KMS-11 (cell line): ENCODE results near the gene PSMC3IP.

Source experiments
- H2AFZ ChIP-seq: fragments of 200-600 bp; sonication (generic); 2 replicates; pipeline ENCODE4 v1.6.1; 2016; ENCODE audit warnings: antibody characterized with exemption, mixed run types, low read depth
- H3K27ac ChIP-seq: fragments of 200-600 bp; sonication (generic); 2 replicates; pipeline ENCODE4 v1.6.1; 2016; ENCODE audit warnings: mild to moderate bottlenecking, mixed run types
- H3K27me3 ChIP-seq: fragments of 200-600 bp; sonication (generic); 2 replicates; pipeline ENCODE4 v1.6.1; 2017; ENCODE audit warnings: mild to moderate bottlenecking, low read depth, mixed run types, moderate library complexity; ENCODE audit not compliant: insufficient read depth
- H3K36me3 ChIP-seq: fragments of 200-600 bp; sonication (generic); 2 replicates; pipeline ENCODE4 v1.6.1; 2017; ENCODE audit warnings: mild to moderate bottlenecking, mixed run types; ENCODE audit not compliant: insufficient read depth
- H3K4me1 ChIP-seq: fragments of 200-600 bp; sonication (generic); 2 replicates; pipeline ENCODE4 v1.6.1; 2016; ENCODE audit warnings: mild to moderate bottlenecking, low read depth, mixed run types; ENCODE audit not compliant: poor library complexity, severe bottlenecking
- H3K4me2 ChIP-seq: fragments of 200-600 bp; sonication (generic); 2 replicates; pipeline ENCODE4 v1.7.0; 2016; ENCODE audit warnings: mild to moderate bottlenecking, mixed run types
- H3K4me3 ChIP-seq: fragments of 200-600 bp; sonication (generic); IDR thresholded peaks from 2 replicates; pipeline ENCODE4 v1.6.1; 2017; ENCODE audit warnings: low read depth, low read length, mixed read lengths; ENCODE audit not compliant: insufficient read depth
- H3K79me2 ChIP-seq: fragments of 200-600 bp; sonication (generic); 2 replicates; pipeline ENCODE4 v1.6.1; 2016; ENCODE audit warnings: low read depth, mixed run types; ENCODE audit not compliant: insufficient read depth
- H3K9ac ChIP-seq: fragments of 200-600 bp; sonication (generic); 2 replicates; pipeline ENCODE4 v1.6.1; 2016; ENCODE audit warnings: mild to moderate bottlenecking, mixed run types
- H4K20me1 ChIP-seq: fragments of 200-600 bp; sonication (generic); 2 replicates; pipeline ENCODE4 v1.6.1; 2016; ENCODE audit warnings: mild to moderate bottlenecking, mixed run types; ENCODE audit not compliant: insufficient read depth
- TF ChIP-seq, protein P1 (sequence below): fragments of 200-600 bp; sonication (generic); conservative IDR thresholded peaks from 2 replicates; pipeline ENCODE4 v1.6.1; 2017; ENCODE audit warnings: low read depth, mild to moderate bottlenecking, antibody characterized with exemption, low read length, moderate library complexity, mixed read lengths

PSMC3IP gene

DNA sequence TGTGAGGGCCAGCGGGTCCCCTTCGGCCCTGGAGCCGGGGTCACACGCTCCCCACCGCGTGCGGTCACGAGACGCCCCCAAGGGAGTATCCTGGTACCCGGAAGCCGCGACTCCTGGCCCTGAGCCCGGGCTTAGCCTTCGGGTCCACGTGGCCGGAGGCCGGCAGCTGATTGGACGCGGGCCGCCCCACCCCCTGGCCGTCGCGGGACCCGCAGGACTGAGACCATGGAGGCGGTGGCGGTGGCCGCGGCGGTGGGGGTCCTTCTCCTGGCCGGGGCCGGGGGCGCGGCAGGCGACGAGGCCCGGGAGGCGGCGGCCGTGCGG is 41.5 kb downstream of the PSMC3IP start, which contains the start of gene NAGLU:
Gene NAGLU, plus strand, starts transcription at position 194 of the 324 bp plus-strand sequence. Its CDS starts 32 bp downstream, at position 226.
- Histone ChIP-seq H4K20me1 (no peaks in the 10 kb centered on the region), H3K79me2 (peaks cover 15% of the 10 kb centered on the region; the same call in 1 of the 2 replicates), H3K4me2 (peak within 1 kb of the TSS; percentile 98), H3K4me1 (peaks cover 35% of the 10 kb centered on the region), H3K27me3 (no peaks in the 10 kb centered on the region), H3K27ac (peak within 1 kb of the TSS; percentile 55), H3K9ac (peak within 1 kb of the TSS; percentile 28; the same call in 1 of the 2 replicates), H3K36me3 (no peaks in the 10 kb centered on the region), H2AFZ (peak within 1 kb of the TSS; percentile 72), H3K4me3 (peak within 1 kb of the TSS; percentile 39)
- TF ChIP-seq, protein P1, sequence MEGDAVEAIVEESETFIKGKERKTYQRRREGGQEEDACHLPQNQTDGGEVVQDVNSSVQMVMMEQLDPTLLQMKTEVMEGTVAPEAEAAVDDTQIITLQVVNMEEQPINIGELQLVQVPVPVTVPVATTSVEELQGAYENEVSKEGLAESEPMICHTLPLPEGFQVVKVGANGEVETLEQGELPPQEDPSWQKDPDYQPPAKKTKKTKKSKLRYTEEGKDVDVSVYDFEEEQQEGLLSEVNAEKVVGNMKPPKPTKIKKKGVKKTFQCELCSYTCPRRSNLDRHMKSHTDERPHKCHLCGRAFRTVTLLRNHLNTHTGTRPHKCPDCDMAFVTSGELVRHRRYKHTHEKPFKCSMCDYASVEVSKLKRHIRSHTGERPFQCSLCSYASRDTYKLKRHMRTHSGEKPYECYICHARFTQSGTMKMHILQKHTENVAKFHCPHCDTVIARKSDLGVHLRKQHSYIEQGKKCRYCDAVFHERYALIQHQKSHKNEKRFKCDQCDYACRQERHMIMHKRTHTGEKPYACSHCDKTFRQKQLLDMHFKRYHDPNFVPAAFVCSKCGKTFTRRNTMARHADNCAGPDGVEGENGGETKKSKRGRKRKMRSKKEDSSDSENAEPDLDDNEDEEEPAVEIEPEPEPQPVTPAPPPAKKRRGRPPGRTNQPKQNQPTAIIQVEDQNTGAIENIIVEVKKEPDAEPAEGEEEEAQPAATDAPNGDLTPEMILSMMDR: no peak

DNA sequence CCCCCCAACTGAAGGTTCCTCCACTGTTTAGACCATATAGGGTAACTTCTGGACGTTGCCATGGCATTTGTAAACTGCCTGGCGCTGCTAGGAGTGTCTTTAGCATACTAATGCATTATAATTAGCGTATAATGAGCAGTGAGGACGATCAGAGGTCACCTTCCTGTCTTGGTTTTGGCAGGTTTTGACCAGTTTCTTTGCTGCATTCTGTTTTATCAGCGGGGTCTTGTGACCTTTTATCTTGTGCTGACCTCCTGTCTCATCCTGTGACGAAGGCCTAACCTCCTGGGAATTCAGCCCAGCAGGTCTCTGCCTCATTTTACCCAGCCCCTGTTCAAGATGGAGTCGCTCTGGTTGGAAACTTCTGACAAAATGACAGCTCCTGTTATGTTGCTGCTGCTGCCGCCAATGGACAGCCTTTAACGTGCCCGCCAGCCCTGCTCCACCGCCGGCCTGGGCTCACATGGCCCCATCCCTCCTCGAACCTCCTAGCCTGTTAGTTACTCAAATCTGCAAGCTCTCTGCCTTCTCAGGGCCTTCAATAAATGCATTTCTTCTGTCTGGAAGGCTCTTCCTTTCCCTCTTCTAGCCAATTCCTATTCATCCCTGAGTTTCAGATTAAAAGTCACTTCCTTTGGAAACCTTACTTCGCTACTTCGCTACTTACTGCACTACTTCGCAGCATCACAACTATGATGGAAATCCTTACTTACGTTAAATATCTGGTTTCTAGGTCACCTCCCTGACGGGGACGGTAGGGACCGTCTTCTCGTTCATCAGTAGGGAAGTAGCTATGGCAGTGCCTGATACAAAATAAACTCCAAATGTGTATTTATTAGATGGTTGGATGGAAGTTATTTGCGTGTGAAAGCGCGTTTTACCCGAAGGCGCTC is 42.1 kb downstream of the PSMC3IP start:
- peak overlapping the region; percentile 55 for H3K27ac ChIP-seq
- no peaks in the 10 kb centered on the region for H4K20me1 ChIP-seq
- H2AFZ ChIP-seq: peak overlapping the region; percentile 72

DNA sequence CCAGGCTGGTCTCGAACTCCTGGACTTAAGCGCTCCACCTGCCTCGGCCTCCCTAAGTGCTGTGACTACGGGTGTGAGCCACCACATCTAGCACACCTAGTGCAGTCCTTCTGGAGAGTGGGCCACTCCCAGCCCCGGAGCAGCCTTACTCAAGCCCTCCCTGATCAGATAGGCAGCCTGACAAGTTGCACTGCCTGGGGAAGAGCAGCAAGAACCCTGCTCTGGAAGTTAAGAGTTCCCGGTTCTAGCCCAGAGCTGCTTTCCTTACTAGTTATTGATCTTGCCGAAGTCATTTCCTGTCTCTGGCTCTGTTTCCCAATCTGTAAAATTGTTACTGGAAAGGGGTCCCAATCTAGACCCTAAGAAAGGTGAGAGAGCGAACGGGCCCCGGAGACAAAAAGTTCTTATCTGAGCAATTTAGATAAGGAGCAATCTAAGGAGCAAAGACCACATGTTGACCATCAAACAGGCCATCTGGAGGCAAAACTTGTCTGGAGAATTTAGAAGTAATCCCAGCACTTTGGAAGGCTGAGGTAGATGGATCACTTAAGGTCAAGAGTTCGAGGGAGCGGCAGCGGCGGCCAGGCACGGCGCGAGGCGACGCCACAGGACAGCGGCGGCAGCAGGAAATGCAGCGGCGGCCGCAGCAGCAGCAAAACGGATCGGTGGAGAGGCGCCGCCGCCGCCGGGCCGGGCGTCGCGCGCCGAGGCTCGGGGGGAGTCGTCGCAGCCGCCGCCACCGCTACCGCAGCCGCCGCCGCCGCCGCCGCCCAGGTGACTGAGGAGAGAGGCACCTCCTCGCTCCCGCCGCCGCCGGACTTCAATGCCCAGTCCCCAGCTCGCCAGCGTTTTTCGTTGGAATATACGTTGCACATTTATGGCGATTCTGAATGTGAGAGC is 45.8 kb downstream of the PSMC3IP start:
- Histone ChIP-seq H3K27ac (no peak overlapping the region), H3K9ac (no peak overlapping the region; the same call in 1 of the 2 replicates)

More for the DNA sequence above, 42.1 kb downstream of the PSMC3IP start:
- TF ChIP-seq, protein P1: no peak
- peaks cover 41% of the 10 kb centered on the region for H3K4me1 ChIP-seq
- peaks cover 15% of the 10 kb centered on the region; the same call in 1 of the 2 replicates for H3K79me2 ChIP-seq
- no peaks in the 10 kb centered on the region for H3K36me3 ChIP-seq
- H3K4me3 ChIP-seq: peak overlapping the region; percentile 39
- H3K9ac ChIP-seq: peak overlapping the region; percentile 28; the same call in 1 of the 2 replicates
- no peaks in the 10 kb centered on the region for H3K27me3 ChIP-seq
- H3K4me2 ChIP-seq: peak overlapping the region; percentile 95

DNA sequence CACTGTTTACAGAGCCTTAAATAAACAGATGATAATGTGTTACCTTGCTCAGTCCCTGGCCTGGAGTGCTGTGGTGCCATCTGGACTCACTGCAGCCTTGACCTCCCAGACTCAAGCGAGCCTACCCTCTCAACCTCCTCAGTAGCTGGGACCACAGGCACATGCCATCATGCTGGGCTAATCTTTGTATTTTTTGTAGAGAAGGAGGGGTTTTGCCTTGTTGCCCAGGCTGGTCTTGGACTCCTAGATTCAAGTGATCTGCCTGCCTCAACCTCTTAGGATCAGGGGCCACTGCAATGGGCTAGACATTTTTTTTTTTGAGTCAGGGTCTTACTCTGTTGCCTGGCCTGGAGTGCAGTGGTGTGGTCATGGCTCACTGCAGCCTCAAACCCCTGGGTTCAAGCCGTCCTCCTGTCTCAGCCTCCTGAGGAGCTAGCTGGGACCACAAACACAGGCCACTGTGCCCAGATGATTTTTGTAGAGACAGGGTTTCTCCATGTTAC is 46.5 kb downstream of the PSMC3IP start:
- Histone ChIP-seq H3K27ac (no peak overlapping the region), H2AFZ (no peak overlapping the region), H3K79me2 (no peaks in the 10 kb centered on the region), H3K4me3 (no peak overlapping the region), H3K4me1 (peaks cover 42% of the 10 kb centered on the region), H4K20me1 (no peaks in the 10 kb centered on the region), H3K27me3 (no peaks in the 10 kb centered on the region), H3K36me3 (no peaks in the 10 kb centered on the region), H3K4me2 (no peak overlapping the region), H3K9ac (no peak overlapping the region)
- TF ChIP-seq, protein P1: no peak

More for the DNA sequence above, 45.8 kb downstream of the PSMC3IP start:
- Histone ChIP-seq H3K4me1 (peaks cover 42% of the 10 kb centered on the region), H3K79me2 (no peaks in the 10 kb centered on the region), H3K4me3 (no peak overlapping the region), H3K4me2 (peak overlapping the region; percentile 42), H2AFZ (peak overlapping the region; percentile 60), H3K36me3 (no peaks in the 10 kb centered on the region), H3K27me3 (no peaks in the 10 kb centered on the region), H4K20me1 (no peaks in the 10 kb centered on the region)
- TF ChIP-seq, protein P1: peak; percentile 48
